Medulla oblongata (tissue), 1 donor: ENCODE data around the gene SNX10.

Experiments
- DNase-seq: peaks from one replicate; pipeline ENCODE4 v3.0.0-alpha.2; 2015; ENCODE audit errors: extremely low spot score

Gene SNX10

GRCh38 chr7:26404189-26404996 is 112.7 kb downstream of the SNX10 start:
- DNase-seq = no peak

- no peak for DNase-seq
Measured at GRCh38 chr7:26406433-26406832, 114.8 kb downstream of the SNX10 start.

GRCh38 chr7:26409661-26410547 is 118.2 kb downstream of the SNX10 start:
- DNase-seq = no peak

GRCh38 chr7:26413007-26413691 is 121.5 kb downstream of the SNX10 start:
- no peak for DNase-seq

GRCh38 chr7:26416004-26416403 is 124.3 kb downstream of the SNX10 start:
- DNase-seq = no peak

GRCh38 chr7:26417911-26418413 is 126.3 kb downstream of the SNX10 start:
- no peak for DNase-seq

GRCh38 chr7:26419198-26419597 is 127.5 kb downstream of the SNX10 start:
- no peak for DNase-seq

GRCh38 chr7:26420422-26421019 is 128.9 kb downstream of the SNX10 start:
- no peak for DNase-seq

GRCh38 chr7:26422761-26423160 is 131.1 kb downstream of the SNX10 start:
- no peak for DNase-seq

- DNase-seq = no peak
Measured at GRCh38 chr7:26423436-26423835, 131.8 kb downstream of the SNX10 start.
